A549 treated with DMSO at 1 μM for 4 hours (cell line): Measurements from ENCODE around the gene ATG5. TPM values are rescaled to one million over a fixed set of nuclear protein-coding genes. Genes with fewer than 3 reads are reported as not detected.

Experiments
- total RNA-seq: library from RNA; stranded (reverse); fragments of 200-300 nt; extraction: Qiagen RNA extraction; gene quantifications from 5 replicates; pipeline ENCODE4 v1.2.3, GENCODE V29; 2022; ENCODE audit warnings: low read depth

ATG5 gene
- total RNA-seq = 18.3 to 27.1 TPM (median 24.5 TPM) in 5 replicates

DNA sequence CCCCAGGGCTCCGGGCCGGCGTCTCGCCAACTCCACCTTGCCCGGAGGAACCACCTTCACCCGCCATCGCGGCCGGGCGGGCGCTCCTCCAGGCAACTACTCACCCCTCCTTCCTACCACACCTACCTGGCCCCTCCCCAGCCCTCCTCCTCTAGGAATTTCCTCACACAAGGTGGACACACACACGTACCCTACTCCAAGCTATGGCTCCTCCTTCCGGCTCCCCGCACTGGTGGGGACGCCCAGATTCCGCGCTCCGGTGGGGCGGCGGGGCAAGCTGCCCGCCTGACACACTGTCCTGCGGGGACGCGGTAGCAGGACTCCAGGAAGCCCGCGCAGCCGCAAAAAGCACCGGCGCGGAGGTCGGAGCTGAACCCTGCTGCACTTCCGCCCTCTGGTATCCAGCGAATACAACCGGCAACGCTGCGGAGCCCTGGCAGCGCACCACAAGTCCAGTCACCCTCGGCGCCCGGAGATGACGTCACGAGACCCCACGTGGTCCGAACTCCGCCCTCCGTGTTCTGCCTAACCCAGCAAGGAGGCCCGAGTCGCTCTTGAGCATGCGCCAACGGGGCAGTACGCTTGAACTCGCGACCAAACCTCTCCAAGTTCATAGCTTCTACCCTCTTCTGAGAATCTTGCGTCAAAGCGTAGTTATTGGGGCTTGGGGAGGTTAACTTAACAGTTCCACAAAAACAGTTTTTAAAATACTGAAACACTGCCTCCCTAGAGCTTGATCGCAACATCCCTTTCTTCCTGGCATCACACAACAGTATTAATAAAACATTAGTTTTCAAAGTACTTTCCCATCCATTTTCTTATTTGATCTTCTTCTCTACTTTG lies at the start of gene ATG5:
Gene ATG5, minus strand, starts transcription at position 425 of the 843 bp plus-strand sequence. CDS start 9,552 bp downstream, outside the sequence.

DNA sequence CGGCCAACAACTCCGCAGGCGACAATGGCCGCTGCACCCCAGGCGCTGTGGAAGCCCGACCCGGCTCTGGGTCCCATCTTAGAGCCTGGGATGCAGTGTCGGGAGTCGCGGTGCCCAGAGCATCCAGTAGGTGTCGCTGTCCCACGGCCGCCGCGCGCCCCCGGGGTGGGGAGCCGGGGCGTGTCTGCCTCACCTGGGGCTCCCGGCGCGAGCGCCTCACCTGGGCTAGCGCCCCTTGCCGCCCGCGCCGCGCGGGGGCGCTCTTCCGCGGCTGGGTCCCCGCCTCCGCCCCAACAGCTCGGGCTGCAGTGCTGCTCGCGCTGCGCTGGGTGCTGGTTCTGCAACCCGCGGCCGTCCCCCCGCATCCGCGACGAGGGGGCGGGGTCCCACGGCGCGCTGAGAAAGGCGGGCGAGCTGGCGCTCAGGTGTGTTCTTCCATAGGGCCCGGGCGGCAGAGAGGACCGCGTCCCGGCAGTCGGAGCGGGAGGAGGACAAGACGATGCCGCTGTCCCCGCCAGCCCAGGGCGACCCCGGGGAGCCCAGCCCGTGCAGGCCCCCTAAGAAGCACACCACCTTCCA lies 34.9 kb upstream of the ATG5 start, which contains the start of gene CRYBG1:
Gene CRYBG1, plus strand, starts transcription at position 308 of the 579 bp plus-strand sequence. Its CDS starts 192 bp downstream, at position 500.

Other genes with a start within 250 kb of the ATG5 start
- gene PRDM1, start 239.4 kb downstream of the ATG5 start, total RNA-seq = 3.6 to 5.0 TPM (median 4.2 TPM) in 5 replicates
- gene CRYBG1, start 35.0 kb upstream of the ATG5 start, total RNA-seq = 0.46 to 0.92 TPM (median 0.64 TPM) in 5 replicates